Measurements from ENCODE around the gene ORAI1.
"Not testable (repeated sequence)": the region's sequence is repeated elsewhere in the genome, so short reads cannot be mapped to it uniquely, and the experiment has no call there.

ORAI1 gene

DNA sequence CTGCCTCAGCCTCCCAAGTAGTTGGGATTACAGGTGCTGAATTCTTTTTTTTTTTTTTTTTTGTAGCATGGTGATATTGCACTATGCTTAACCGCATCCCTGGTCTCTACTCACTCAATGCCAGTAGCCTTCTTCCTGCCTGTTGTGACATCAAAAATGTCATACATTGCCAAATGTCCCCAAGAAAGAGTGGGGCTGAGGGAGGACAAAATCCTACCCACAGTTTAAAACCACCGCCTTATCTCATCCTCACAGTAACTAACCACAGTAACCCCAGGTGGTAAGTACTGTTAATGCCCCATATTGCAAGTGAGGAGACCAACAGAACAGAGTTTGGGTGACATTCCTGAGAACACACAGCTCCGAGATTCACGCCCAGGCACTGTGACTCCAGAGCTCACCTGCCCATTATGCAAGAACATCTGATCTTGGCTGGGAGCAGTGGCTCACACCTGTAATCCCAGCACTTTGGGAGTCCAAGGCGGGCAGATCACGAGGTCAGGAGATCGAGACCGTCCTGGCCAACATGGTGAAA is 23.6 kb downstream of the ORAI1 start:
- no peak for DNase-seq

DNA sequence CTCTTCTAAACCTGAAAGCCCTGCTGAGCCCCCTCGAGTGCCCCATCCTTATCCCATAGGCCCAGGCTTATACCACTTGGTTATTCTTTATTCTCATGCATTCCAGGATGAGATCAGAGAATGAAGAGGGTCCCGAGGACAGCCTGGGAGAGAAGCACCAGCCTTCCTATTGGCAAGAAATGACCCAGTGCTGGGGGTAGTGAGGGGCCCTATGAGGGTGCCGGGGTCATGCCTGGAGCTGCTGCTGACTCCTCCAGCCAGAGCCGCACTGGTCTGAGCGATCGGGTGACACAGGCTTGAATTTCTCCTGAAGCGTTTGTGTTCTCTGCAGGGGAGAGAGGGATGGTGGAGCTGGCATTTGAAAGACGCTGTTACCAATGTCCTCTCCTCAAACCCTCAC is 25.0 kb downstream of the ORAI1 start:
- no peak for DNase-seq

DNA sequence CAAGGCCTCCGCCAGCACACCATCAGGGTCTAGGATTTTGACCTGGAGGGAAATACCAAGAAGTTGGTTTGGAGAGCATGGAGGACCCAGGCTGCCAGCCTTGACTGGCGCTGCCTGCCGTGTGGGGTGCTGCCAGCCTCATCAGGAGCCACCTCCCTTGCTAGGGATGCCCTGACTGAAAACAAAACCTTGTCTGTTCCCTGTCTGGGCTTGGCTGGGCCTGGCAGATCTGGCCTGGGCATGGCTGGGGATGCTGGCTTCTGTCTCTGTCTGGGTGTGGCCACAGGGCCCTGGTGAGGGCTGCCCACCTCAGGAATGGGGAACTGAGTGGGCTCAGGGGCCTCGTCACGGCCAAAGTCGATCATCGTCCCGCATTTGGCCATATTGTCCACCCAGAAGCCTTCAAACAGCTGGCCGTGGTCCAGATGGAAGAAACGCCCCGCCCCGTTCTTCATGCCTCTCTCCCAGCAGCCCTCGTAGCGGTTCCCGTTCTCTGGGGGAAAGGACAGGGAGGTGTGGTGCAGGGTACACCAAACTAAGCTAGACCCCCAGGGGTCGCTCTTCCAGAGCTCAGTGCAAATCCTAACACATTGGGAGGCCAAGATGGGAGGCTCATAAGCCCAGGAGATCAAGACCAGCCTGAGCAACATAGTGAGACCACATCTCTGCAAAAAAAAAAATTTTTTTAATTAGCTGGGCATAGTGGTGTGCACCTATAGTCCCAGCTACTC is 26.6 kb downstream of the ORAI1 start:
- no peak for DNase-seq

DNA sequence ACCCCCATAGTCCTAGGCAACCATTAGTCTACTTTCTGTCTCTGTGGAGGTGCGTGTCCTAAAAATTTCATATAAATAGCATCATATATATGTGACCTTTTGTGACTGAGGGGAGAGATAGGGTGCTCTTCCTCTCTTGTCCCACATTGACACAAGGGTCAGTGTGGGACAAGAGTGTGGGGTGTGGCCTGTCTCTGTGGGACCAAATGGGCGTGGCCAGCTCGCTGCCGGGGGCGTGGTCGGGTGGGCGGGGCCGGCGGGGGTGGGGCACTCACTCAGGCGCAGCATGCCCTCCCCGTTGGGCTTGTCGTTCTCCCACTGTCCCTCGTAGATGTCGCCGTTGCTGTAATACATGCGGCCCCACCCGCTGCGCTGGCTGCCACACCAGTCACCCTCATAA is 27.7 kb downstream of the ORAI1 start:
- no peak for DNase-seq

DNA sequence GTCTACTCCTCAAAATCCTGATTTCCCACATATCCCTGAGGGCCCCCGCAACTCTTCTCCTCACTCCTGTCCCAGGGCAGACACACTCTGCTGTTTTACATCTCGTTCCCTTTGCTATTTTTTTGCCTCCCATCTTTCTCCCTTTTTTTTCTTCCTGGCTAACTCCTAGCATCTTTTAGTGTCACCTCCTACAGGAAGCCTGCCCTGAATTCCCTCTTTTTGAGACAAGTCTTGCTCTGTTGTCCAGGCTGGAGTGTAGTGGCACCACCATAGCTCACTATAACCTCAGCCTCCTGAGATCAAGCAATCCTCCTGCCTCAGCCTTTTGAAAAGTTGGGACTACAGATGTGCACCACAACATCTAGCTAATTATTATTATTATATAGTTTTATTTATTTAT is 29.8 kb downstream of the ORAI1 start:
- DNase-seq = no peak

DNA sequence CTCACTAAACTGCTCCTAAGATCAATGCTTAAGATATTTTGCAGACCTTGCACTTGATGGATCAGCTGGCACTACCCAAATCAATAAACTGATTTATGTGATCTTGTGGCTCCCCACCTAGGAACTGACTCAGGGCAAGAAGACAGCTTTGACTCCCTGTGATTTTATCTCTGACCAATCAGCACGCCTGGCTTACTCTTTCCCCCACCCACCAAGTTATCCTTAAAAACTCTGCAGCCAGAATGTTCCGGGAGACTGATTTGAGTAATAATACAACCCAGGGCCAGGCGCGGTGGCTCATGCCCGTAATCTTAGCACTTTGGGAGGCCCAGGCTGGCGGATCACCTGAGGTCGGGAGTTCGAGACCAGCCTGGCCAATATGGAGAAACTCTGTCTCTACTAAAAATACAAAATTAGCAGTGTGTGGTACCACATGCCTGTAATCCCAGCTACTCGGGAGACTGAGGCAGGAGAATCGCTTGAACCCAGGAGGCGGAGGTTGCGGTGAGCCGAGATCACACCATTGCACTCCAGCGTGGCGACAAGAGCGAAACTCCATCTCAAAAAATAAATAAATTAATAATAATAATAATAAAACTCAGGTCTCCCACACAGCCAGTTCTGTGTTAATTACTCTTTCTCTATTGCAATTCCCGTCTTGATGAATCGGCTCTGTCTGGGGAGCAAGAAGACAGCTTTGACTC is 31.1 kb downstream of the ORAI1 start:
- DNase-seq = no peak

DNA sequence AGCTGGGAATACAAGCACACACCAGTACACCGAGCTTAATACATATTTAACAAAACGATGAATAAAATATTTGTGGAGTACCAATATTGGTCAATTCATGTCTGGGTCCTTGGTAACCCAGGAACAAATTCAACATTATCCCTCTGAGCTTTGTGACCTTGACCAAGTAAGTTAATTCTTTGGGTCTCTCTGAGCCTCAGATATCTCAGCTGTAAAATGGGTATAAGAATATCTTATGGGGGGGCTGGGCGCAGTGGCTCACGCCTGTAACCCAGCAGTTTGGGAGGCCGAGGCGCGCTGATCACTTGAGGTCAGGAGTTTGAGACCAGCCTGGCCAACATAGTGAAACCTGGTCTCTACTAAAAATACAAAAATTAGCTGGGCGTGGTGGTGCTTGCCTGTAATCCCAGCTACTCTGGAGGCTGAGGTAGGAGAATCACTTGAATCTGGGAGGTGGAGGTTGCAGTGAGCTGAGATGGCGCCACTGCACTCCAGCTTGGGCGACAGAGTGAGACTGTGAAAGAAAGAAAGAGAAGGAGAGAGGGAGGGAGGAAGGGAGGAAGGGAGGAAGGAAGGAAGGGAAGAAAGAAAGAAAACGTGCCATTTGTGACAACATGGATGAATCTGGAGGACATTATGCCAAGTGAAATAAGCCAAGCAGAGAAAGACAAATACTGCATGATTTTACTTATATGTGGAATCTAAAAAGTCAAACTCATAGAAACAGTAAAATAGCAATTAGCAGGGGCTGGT is 35.2 kb downstream of the ORAI1 start:
- DNase-seq = not testable (repeated sequence)

DNA sequence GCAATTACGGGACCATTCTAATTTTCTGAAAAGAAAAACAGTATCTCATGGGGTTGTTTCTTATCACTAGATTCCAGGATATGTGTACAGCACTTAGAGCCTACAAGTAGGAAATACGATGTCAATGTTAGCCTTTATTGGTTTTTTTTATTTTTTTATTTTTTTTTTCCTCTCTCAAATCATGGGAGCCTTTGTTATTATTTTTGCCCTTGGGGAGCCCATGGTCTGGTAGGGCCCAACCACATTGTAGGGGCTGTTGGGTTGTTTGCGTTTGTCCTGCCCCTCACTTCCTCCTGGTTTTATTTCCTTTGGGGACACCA is 37.2 kb downstream of the ORAI1 start:
- no peak for DNase-seq

DNA sequence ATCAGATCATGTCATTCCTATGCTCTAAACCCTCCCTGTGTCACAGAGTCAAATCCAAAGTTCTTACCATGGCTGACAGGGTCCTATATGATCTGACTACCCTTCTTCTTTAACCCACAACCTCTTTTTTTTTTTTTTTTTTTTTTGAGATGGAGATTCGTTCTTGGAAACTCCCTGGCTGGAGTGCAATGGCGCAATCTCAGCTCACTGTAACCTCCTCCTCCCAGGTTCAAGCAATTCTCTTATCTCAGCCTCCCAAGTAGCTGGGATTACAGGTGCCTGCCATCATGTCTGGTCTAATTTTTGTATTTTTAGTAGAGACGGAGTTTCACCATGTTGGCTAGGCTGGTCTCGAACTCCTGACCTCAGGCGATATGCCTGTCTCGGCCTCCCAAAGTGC is 40.5 kb downstream of the ORAI1 start:
- DNase-seq = not testable (repeated sequence)

DNA sequence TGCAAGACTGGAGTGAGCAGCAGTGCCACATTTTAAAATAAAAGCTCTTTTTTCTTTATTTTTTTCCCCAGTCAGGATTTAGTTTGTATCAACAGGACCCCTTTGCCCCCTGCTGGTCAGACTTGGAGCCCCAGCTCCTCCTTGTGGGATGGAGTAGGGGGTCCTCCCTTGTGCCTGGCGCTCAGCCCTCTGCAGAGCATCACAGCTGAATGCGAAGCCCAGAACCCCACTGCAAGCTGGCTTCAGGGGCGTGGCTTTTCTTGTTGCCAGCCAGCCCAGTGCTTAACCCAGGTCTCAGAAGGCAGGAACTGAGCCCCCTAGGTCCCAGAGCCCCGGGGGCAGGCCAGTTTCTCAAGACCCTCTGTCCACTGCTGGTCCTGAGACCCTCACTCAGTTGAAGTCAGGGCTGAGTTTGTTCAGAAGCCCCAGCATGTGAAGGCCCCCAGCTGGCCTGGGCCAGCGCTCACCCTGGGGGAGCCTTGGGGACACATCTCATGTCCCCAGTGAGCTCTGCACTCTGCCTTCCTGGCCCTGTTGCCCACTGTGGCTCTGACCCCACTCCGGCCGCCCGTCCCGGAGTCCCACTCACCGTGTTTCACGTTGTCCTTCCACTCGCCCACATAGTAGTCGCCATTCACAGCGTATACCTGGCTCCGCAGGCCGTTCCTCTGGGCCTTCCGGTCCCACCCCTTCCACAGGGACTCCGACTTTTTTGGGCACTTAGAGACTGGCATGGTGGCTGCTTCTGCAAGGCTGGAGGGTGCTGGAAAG is 42.6 kb downstream of the ORAI1 start:
- DNase-seq = peak; percentile 54

DNA sequence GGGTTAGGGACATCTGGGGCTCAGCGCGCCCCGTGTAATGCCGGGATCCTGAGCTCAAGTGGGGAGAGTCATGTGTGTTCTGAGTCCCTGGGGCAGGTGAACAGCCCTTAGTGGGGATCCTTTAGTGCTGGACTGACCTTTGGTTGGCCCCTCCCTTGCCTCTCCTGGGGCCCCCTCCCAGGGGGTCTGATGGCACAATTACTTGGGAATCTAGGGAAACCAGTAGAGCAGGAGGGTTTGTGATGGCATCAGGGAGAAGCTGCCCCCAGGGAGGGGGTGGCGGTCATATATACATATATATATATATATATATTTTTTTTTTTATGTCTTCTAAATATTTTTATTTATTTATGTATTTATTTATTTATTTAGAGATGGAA is 43.2 kb downstream of the ORAI1 start, which contains the start of gene MORN3:
Gene MORN3 (minus strand): TSS at position 134 of the 380 bp plus-strand sequence. CDS start 171 bp downstream, outside the sequence.
- no peak for DNase-seq

DNA sequence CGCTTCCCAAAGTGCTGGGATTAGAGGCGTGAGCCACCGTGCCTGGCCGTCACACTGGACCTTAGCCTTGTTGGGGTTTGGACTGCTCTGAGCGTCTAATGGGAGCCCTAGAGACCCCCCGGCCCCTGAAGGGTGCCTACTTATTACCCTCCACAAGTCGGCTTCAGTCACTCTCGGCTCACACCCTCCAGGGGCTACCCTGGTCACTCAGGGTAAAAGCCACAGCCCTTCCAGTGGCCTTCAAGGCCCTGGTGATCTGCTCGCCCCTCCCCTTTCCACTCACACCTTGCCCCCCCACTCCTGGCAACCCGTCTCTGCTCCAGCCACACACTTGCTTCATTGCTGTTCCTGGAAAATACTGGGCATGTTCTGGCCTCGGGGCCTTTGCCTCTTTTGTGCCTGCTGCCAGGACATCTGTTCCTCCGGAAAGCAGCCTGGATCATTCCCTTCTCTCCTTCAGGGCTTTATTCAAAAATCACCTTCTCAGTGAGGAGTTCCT is 46.7 kb downstream of the ORAI1 start:
- DNase-seq = no peak

DNA sequence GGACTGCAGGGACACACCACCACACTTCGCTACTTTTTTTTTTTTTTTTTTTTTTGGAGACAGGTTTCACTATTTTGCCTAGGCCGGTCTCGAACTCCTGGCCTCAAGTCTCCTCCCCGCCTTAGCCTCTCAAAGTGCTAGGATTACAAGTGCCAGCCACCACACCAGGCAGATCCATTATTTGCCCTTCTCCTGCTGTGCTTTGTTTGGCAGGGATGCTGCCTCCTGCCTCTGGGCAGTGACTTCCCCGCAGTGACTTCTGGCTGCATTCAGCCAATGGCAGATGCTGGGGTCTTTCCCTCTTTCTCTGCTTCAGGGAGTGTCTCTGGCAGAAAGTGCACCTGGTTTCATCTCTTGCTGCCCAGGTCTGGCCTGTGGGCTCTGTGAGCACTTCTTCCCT is 49.9 kb downstream of the ORAI1 start:
- no peak for DNase-seq

DNA sequence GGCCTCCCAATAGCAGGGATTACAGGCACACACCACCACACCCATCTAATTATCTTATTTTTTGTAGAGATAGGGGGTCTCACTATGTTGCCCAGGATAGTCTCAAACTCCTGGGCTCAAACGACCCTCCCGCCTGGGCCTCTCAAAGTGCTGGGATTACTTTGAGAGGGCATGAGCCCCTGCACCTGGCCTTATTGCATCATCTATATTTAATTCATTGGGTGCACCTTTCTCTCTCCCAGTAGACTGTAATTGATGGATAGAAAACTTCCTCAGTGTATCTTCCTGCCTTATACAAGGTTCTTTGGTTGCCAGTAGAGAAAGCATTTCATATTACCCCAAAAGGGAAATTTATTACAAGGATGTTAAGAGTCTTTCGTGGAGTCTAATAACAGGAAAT is 52.0 kb downstream of the ORAI1 start:
- DNase-seq = no peak

DNA sequence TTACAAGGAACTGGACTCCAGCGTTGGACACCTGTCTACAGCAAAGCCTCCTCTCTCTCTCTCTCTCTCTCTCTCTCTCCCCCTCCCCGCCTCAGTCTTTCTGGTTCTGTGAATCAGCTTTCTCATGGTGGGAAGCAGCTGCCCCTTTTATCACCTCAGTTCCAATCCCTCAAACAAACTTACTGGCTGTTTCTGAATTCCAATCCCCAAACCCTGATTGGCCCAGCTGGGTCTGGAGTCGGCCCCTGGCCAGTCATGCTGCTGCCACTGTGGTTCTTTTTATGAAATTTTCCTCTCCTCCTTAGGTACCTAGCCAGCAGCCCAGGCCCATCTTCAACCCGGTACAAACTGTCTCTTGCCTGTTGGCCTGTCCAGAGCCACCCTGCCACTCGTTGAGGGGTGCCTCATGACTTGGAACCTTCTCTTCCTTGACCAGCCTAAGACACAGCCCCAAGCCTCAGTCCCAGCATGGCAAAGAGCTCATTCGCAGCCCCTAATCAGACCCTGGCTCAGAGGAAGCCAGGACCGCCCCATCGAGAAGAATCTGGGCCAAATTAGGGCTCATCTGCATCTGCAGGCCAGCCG is 52.5 kb downstream of the ORAI1 start:
- no peak for DNase-seq

DNA sequence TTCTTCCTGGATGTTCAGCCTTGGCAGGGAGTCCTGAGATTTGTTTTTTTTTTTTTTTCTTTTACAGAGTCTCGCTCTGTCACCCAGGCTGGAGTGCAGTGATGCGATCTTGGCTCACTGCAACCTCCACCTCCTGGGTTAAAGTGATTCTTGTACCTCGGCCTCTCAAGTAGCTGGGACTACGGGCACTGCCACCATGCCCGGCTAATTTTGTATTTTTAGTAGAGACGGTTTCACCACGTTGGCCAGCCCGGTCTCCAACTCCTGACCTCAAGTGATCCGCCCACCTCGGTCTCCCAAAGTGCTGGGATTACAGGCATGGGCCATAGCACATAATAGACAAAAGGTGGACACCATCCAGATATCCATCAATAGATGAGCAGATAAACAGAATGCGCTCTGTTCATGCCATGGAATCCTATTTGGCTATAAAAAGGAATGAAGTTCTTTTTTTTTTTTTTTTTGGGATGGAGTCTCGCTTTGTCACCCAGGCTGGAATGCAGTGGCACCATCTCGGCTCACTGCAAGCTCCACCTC is 53.4 kb downstream of the ORAI1 start:
- not testable (repeated sequence) for DNase-seq

DNA sequence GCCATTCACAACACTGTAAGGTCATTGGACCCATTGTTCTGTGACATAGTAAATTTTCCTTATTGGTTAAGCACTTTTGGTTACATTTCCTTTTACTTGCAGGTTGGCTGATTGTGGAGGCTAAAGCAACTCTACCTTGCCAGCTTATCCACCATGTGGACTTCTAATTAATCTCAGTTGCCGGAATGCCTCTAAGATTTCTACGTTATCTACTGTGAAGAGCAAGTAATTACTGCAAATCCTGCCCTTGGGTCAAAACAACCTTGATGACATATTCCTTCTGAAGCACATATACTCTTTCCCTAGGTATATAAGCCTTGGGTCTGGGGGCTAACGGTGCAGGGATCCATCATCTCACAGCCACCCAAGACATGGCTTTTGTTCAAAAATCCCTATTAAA is 62.6 kb downstream of the ORAI1 start:
- DNase-seq = no peak

DNA sequence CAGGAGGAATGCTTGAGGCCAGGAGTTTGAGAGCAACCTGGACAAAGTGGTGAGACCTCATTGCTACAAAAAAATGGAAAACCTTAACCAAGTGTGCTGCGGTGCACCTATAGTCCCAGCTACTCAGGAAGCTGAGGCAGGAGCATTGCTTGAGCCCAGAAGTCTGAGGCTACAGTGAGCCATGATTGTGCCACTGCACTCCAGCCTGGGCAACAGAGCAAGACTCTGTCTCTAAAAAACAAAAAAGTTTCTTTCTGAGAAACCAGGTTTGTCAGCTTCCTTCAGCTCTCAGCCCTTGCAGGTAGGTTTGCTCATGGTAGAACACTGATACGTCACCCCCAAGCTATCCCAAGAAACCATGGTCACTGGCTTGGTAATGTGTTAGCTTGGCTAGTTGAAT is 63.1 kb downstream of the ORAI1 start:
- no peak for DNase-seq
